ENCODE data around the gene SNX20. TPM values are rescaled to one million over a fixed set of nuclear protein-coding genes. Genes with fewer than 3 reads are reported as not detected.
A peak's percentile ranks its signal among the peaks of the same experiment; 100 is the strongest.

SNX20 gene
- total RNA-seq, 4 donors from 2014 or later, result 0.78 to 1.7 (median 1.3) TPM

DNA sequence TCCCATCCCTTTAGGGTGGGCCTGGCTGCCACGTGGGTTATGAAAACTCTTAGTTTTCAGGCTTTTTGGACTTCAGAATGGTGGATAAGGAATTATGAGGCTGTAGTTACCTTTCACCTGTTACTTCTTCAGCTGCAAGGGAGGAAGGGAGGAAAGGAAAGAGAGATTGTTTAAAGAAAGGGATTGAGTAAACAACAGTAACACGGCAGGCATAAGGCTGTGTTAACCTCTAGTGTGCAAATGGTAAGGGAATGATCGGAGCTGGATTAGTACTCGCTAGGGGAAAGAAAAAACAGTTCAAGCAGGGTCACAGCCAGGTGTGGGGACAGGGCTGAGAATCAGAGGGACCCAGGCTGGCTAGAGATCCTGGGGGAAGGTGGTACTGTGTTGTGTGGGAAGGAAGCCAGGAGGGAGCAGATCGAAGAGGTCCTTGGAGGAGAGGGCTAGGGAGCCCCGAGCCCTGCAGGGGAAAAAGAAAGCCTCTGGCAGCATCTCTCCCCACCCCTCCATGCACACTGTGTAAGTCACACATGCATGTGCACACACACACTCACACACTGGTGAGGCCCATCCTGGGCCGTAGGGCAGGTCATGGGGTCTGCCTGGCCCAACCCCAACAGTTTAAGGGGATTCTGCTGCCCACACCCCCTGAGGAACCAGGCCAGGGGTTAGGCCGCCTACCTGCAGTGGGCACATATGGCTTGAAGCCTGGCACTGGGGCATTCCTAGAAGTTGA, 49.7 kb downstream of the SNX20 start:
- 76 to 78% methylated on average over 8 of the region's 8 CpGs for WGBS, 2 donors
- H3K4me3 ChIP-seq (replicated peaks in 1 of 3), result no peak overlapping the region
- H3K27ac ChIP-seq, result no peak overlapping the region
- intact Hi-C loops (cut with DNase I), result no loop called here
- H3K27me3 ChIP-seq, result no peaks in the 10 kb centered on the region
- H3K36me3 ChIP-seq, result no peaks in the 10 kb centered on the region
- no peak for DNase-seq
- TF ChIP-seq, protein P1, sequence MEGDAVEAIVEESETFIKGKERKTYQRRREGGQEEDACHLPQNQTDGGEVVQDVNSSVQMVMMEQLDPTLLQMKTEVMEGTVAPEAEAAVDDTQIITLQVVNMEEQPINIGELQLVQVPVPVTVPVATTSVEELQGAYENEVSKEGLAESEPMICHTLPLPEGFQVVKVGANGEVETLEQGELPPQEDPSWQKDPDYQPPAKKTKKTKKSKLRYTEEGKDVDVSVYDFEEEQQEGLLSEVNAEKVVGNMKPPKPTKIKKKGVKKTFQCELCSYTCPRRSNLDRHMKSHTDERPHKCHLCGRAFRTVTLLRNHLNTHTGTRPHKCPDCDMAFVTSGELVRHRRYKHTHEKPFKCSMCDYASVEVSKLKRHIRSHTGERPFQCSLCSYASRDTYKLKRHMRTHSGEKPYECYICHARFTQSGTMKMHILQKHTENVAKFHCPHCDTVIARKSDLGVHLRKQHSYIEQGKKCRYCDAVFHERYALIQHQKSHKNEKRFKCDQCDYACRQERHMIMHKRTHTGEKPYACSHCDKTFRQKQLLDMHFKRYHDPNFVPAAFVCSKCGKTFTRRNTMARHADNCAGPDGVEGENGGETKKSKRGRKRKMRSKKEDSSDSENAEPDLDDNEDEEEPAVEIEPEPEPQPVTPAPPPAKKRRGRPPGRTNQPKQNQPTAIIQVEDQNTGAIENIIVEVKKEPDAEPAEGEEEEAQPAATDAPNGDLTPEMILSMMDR (IDR thresholded peaks at IDR 0.05), result no peak
- no peak for TF ChIP-seq POLR2A (IDR thresholded peaks at IDR 0.05)
- no peaks in the 10 kb centered on the region for H3K9me3 ChIP-seq
- H3K4me1 ChIP-seq, result peaks cover 9 to 12% of the 10 kb centered on the region in 2 donors

DNA sequence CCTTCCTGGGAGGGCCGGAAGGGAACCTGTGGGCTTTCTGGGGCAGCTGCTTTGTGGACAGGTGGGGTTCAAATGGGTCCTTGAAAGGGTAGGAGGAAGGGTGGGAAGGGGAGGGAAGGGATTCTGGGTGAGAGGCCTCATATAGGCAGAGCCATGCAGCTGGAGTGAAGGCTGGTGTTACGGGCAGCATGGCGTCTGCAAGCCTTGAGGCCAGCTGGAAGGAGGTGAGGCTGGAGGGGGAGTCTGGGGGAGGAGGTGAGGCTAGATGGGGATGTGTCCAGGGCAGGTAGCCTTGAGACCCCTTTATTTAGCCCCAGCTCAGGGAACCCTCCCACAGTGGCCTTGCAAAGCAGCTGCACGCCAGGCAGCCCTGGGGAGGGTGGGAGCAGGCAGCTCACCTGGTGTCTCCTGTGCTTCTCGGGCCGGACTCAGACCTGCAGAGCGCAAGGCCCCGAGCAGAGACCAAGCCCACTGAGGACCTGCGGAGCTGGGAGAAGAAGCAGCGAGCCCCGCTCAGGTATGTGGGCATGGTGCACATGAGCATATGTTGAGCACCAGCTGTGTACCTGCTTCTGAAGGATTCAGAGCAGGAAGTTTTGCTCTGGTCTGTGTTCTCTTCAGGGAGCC, 50.6 kb downstream of the SNX20 start:
- Histone ChIP-seq H3K27me3 (no peaks in the 10 kb centered on the region), H3K9me3 (no peaks in the 10 kb centered on the region), H3K36me3 (no peaks in the 10 kb centered on the region), H3K4me3 (replicated peaks in 1 of 3) (no peak overlapping the region), H3K4me1 (peaks cover 9 to 12% of the 10 kb centered on the region in 2 donors), H3K27ac (no peak overlapping the region)
- WGBS, 2 donors, result 94% methylated on average over 9 to 11 of the region's 11 CpGs
- TF ChIP-seq, protein P1 (IDR thresholded peaks at IDR 0.05), result no peak
- no peak for TF ChIP-seq POLR2A (IDR thresholded peaks at IDR 0.05)
- no peak for DNase-seq
- intact Hi-C loops (cut with DNase I), result no loop called here

DNA sequence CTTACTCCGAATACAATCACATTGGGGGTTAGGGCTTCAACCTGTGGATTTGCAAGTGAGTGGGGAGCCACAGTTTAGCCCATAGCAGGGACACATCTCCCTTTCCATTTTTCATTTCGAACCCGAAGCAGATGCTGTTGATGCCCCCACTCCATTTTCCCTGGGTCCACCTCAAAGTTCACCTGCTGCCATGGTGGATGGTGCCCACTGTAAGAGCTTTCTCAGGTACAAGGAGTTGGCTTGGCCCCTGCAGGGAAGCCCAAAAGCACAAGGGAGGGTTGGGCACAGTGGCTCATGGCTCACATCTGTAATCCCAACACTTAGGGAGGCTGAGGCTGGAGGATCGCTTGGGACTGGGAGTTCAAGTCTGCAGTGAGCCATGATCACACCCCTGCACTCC, 51.8 kb downstream of the SNX20 start:
- TF ChIP-seq POLR2A (IDR thresholded peaks at IDR 0.05), result no peak
- TF ChIP-seq, protein P1 (IDR thresholded peaks at IDR 0.05), result no peak
- 92 to 93% methylated on average over 4 of the region's 4 CpGs for WGBS, 2 donors
- H3K27me3 ChIP-seq, result no peaks in the 10 kb centered on the region
- H3K27ac ChIP-seq, result no peak overlapping the region
- DNase-seq, result no peak
- no peak overlapping the region for H3K4me3 ChIP-seq (replicated peaks in 1 of 3)
- intact Hi-C loops (cut with DNase I), result no loop called here
- no peaks in the 10 kb centered on the region for H3K36me3 ChIP-seq
- H3K9me3 ChIP-seq, result no peaks in the 10 kb centered on the region
- H3K4me1 ChIP-seq, result peaks cover 9 to 12% of the 10 kb centered on the region in 2 donors

DNA sequence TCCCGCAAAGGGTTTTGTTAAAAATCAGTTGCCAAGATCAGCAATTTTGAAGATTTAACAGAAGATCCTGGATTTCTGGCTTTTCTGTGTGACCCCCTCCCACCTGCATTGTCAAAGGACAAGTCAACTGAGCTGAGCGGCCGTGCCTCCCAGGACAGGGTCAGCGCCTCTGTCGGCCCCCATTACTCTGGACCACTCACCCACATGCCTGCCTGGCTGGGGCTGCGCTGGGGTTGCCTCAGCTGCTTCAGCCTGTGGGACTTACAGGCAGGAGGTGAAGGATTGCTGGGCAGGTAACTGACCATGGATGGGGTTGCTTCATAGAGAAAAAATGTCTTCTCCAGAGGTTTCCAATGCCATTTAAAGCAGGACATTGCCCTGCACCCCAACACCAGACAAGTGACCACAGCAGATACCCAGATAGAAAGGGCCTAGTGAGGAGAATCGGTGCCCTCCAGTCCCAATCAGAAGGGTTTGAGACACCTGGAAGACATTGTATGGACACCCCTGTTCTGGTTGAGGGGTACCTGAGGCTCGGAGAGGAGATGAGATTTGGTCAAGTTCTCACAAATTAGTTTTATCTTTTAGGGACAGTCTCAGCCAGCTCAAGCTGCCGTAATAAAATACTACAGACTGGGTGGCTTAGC, 52.8 kb downstream of the SNX20 start:
- H3K4me1 ChIP-seq, result peaks cover 9 to 12% of the 10 kb centered on the region in 2 donors
- TF ChIP-seq, protein P1 (IDR thresholded peaks at IDR 0.05), result no peak
- TF ChIP-seq POLR2A (IDR thresholded peaks at IDR 0.05), result no peak
- H3K4me3 ChIP-seq (replicated peaks in 1 of 3), result no peak overlapping the region
- WGBS, 2 donors, result 96 to 99% methylated on average over 9 of the region's 9 CpGs
- no peak overlapping the region for H3K27ac ChIP-seq
- no peak for DNase-seq
- no peaks in the 10 kb centered on the region for H3K27me3 ChIP-seq
- no peaks in the 10 kb centered on the region for H3K36me3 ChIP-seq
- intact Hi-C loops (cut with DNase I), result no loop called here
- no peaks in the 10 kb centered on the region for H3K9me3 ChIP-seq

DNA sequence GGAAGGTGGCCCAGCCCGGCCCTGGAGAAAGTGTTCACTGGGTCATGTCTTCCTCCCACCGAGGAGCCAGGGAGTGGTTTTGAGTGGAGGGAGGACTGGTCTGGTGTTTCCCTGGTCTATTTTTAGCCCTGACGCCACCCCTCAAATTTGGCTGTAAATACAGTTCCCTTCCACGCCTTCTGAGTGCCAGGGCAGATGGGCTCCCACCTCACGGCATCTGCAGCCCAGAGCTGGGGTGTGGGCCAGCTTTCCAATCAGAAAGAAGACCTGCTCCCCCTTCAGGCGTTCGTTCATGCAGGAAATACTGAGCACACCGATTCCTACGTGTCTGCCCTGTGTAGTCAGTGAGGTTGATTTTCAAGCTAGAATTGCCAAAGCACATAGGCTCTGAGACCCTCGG, 53.7 kb downstream of the SNX20 start:
- no peak overlapping the region for H3K4me3 ChIP-seq (replicated peaks in 1 of 3)
- H3K9me3 ChIP-seq, result no peaks in the 10 kb centered on the region
- 5 to 7% methylated on average over 6 to 9 of the region's 10 CpGs for WGBS, 2 donors
- no peaks in the 10 kb centered on the region for H3K36me3 ChIP-seq
- H3K27ac ChIP-seq, result no peak overlapping the region
- peaks cover 9 to 12% of the 10 kb centered on the region in 2 donors for H3K4me1 ChIP-seq
- intact Hi-C loops (cut with DNase I), result no loop called here
- no peak for TF ChIP-seq POLR2A (IDR thresholded peaks at IDR 0.05)
- TF ChIP-seq, protein P1 (IDR thresholded peaks at IDR 0.05), result peak in 4 of 6 experiments; percentile 13 to 47 (median 40)
- DNase-seq, result peak; percentile 64 to 68
- H3K27me3 ChIP-seq, result no peaks in the 10 kb centered on the region
